Activated CD4-positive, alpha-beta T cell treated with anti-CD3 and anti-CD28 coated beads for 36 hours (primary cell): ENCODE measurements around the gene NPR1. TPM values are rescaled to one million over a fixed set of nuclear protein-coding genes. Genes with fewer than 3 reads are reported as not detected.

ENCODE experiments used
- ATAC-seq: fragments of 200-7000 bp; cut with Tn5 transposase; one replicate; pipeline ENCODE4 v1.10.0; 2021; ENCODE audit warnings: mild to moderate bottlenecking, moderate library complexity
- CTCF ChIA-PET: fragments of 350-600 bp; sonication (Branson Sonifier 250); formaldehyde crosslinking; loops from one replicate; lab custom pipeline; 2021; ENCODE audit warnings: antibody characterized with exemption; lab: Charles Lee
- POLR2A ChIA-PET: fragments of 350-600 bp; sonication (Branson Sonifier 250); formaldehyde crosslinking; loops from one replicate; lab custom pipeline; 2021; ENCODE audit warnings: antibody characterized with exemption, inconsistent platforms; lab: Charles Lee
- DNase-seq: peaks from one replicate; pipeline ENCODE4 v3.0.0-alpha.2; 2020
- H3K27ac Mint-ChIP-seq: one replicate; pipeline ENCODE4 v1.8.0; 2021; ENCODE audit warnings: mixed read lengths
- H3K27me3 Mint-ChIP-seq: one replicate; pipeline ENCODE4 v1.8.0; 2021; ENCODE audit warnings: mixed read lengths
- H3K36me3 Mint-ChIP-seq: one replicate; pipeline ENCODE4 v1.8.0; 2021; ENCODE audit warnings: low read depth, mixed read lengths
- H3K4me1 Mint-ChIP-seq: one replicate; pipeline ENCODE4 v1.8.0; 2021; ENCODE audit warnings: mixed read lengths
- H3K4me3 Mint-ChIP-seq: one replicate; pipeline ENCODE4 v1.8.0; 2021; ENCODE audit warnings: mild to moderate bottlenecking, moderate library complexity, mixed read lengths
- H3K9me3 Mint-ChIP-seq: one replicate; pipeline ENCODE4 v1.8.0; 2021; ENCODE audit warnings: low read depth, mixed read lengths
- intact Hi-C, 2 experiments: fragments of 100-400 bp; cut with DNase I in 1 of 2; cut with micrococcal nuclease in 1 of 2; formaldehyde crosslinking; loops; one replicate each; pipeline versions ENCODE4 v1.14.2 to v1.15.1; 2022 to 2024; cut with DNase I, micrococcal nuclease
- total RNA-seq, 2 experiments: library from RNA; stranded (reverse); gene quantifications; one replicate each; pipeline ENCODE4 v1.2.3, GENCODE V29; 2021

Gene NPR1
- total RNA-seq, result under 1 TPM; 0.04 to 0.11 TPM

DNA sequence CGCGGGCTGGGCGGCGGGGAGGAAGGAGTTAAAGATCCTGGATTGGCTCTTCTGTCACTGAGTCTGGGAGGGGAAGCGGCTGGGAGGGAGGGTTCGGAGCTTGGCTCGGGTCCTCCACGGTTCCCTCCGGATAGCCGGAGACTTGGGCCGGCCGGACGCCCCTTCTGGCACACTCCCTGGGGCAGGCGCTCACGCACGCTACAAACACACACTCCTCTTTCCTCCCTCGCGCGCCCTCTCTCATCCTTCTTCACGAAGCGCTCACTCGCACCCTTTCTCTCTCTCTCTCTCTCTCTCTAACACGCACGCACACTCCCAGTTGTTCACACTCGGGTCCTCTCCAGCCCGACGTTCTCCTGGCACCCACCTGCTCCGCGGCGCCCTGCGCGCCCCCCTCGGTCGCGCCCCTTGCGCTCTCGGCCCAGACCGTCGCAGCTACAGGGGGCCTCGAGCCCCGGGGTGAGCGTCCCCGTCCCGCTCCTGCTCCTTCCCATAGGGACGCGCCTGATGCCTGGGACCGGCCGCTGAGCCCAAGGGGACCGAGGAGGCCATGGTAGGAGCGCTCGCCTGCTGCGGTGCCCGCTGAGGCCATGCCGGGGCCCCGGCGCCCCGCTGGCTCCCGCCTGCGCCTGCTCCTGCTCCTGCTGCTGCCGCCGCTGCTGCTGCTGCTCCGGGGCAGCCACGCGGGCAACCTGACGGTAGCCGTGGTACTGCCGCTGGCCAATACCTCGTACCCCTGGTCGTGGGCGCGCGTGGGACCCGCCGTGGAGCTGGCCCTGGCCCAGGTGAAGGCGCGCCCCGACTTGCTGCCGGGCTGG, at the start of gene NPR1:
NPR1 (plus strand) TSS at position 170 of the 818 bp plus-strand sequence; CDS start at position 591, 421 bp downstream.
- no peak within 1 kb of the TSS for H3K27ac Mint-ChIP-seq
- peaks cover 19% of the 10 kb centered on the region for H3K4me1 Mint-ChIP-seq
- H3K36me3 Mint-ChIP-seq, result no peaks in the 10 kb centered on the region
- peaks cover 45% of the 10 kb centered on the region for H3K27me3 Mint-ChIP-seq
- ATAC-seq (peak; percentile 45), DNase-seq (peak; percentile 54)
- CTCF ChIA-PET, result interaction anchor here (0.6 to 3.3 kb wide), 13 partner anchors 15 to 153 kb away, joined by 3 to 21 read pairs (median 4); partner anchors contain the start of genes INTS3 and SLC27A3
- intact Hi-C loops, result loop anchor here (1.0 to 10.0 kb wide), 3 partner anchors 96 to 308 kb away; partner anchors contain the start of genes RAB13 (in 1 of the 2) and SLC27A3 (in 1 of the 2)
- H3K4me3 Mint-ChIP-seq, result peak within 1 kb of the TSS; percentile 64
- POLR2A ChIA-PET, result interaction anchor here (0.8 kb wide), 1 partner anchor 26 kb away, joined by 4 read pairs; no protein-coding TSS in a partner anchor
- no peaks in the 10 kb centered on the region for H3K9me3 Mint-ChIP-seq

DNA sequence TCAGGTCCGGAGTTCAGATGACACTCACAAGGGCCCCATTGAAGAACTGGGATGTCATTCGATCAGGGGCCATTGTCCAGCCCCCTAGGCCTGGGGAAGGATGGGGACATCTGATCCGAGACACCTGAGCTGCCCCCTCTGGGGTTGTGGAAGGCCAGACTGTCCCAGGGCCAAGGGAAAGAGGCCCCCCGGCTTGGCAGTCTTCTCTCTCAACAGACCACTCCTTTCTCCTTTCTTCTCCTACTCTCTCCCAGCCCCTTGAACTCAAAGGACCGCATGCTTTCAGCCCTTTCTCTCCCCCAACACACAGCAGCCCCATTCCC, 49.2 kb upstream of the NPR1 start:
- Mint-ChIP-seq H3K4me1 (peaks cover 27% of the 10 kb centered on the region), H3K36me3 (peaks cover under 1% of the 10 kb centered on the region), H3K27ac (no peak overlapping the region), H3K9me3 (no peaks in the 10 kb centered on the region), H3K4me3 (no peak overlapping the region), H3K27me3 (peaks cover 2% of the 10 kb centered on the region)
- intact Hi-C loops, result no loop called here
- CTCF ChIA-PET, result interaction anchor here (1.1 to 7.1 kb wide), 4 partner anchors 9 to 119 kb away, joined by 3 to 60 read pairs (median 5); partner anchors contain the start of gene S100A14
- no peak for ATAC-seq
- POLR2A ChIA-PET, result no interaction called here
- no peak for DNase-seq

DNA sequence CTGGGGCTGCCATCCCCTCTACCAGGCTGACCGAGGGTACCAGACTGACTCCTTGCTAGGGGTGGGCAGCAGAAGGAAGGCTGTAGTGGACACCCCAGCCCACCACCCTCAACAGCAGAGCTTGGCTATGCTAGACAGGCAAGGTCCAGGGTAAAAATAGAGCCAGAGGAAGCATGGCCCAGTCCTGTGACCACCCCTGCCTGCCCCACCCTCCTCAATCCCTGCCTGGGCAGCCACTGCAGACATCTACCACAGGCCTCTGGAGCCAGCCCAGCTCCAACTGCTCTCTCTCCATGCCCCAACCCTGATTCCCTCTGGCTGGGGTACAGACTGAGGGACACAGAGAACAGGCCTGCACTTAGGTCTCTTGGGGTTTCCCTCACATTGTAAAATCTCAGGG, 48.5 kb upstream of the NPR1 start:
- no peak overlapping the region for H3K27ac Mint-ChIP-seq
- CTCF ChIA-PET, result interaction anchor here (1.4 to 7.1 kb wide), 4 partner anchors 8 to 119 kb away, joined by 3 to 60 read pairs (median 5); partner anchors contain the start of gene S100A14
- ATAC-seq (no peak), DNase-seq (no peak)
- H3K4me3 Mint-ChIP-seq, result no peak overlapping the region
- POLR2A ChIA-PET, result no interaction called here
- intact Hi-C loops, result loop anchor here (5.0 kb wide), 2 partner anchors 97 to 118 kb away; partner anchors contain the start of gene INTS3 (in 1 of the 2)
- peaks cover 2% of the 10 kb centered on the region for H3K27me3 Mint-ChIP-seq
- H3K9me3 Mint-ChIP-seq, result no peaks in the 10 kb centered on the region
- H3K36me3 Mint-ChIP-seq, result peaks cover 5% of the 10 kb centered on the region
- peaks cover 28% of the 10 kb centered on the region for H3K4me1 Mint-ChIP-seq

DNA sequence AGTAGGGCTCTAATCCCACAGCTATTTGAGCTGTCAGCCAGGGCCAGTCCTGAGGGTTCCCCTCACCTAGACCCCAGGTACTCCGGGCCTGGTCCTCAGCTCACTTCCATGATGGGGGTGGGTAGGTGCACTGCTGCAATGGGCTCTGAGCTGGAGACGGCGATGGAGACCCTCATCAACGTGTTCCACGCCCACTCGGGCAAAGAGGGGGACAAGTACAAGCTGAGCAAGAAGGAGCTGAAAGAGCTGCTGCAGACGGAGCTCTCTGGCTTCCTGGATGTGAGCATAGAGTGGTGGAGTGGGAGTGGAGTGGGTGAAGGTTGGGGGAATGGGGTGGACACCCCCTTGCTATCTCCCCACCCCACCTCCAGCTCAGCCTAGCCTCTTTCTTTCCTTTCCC, 48.1 kb upstream of the NPR1 start:
- Mint-ChIP-seq H3K9me3 (no peaks in the 10 kb centered on the region), H3K27ac (no peak overlapping the region), H3K4me3 (no peak overlapping the region), H3K4me1 (peaks cover 29% of the 10 kb centered on the region), H3K36me3 (peaks cover 6% of the 10 kb centered on the region), H3K27me3 (peaks cover 2% of the 10 kb centered on the region)
- CTCF ChIA-PET, result interaction anchor here (1.4 to 7.1 kb wide), 3 partner anchors 9 to 120 kb away, joined by 3 to 60 read pairs (median 5); partner anchors contain the start of gene S100A14
- POLR2A ChIA-PET, result no interaction called here
- ATAC-seq (no peak), DNase-seq (no peak)
- intact Hi-C loops, result loop anchor here (5.0 kb wide), 2 partner anchors 97 to 118 kb away; partner anchors contain the start of gene INTS3 (in 1 of the 2)

DNA sequence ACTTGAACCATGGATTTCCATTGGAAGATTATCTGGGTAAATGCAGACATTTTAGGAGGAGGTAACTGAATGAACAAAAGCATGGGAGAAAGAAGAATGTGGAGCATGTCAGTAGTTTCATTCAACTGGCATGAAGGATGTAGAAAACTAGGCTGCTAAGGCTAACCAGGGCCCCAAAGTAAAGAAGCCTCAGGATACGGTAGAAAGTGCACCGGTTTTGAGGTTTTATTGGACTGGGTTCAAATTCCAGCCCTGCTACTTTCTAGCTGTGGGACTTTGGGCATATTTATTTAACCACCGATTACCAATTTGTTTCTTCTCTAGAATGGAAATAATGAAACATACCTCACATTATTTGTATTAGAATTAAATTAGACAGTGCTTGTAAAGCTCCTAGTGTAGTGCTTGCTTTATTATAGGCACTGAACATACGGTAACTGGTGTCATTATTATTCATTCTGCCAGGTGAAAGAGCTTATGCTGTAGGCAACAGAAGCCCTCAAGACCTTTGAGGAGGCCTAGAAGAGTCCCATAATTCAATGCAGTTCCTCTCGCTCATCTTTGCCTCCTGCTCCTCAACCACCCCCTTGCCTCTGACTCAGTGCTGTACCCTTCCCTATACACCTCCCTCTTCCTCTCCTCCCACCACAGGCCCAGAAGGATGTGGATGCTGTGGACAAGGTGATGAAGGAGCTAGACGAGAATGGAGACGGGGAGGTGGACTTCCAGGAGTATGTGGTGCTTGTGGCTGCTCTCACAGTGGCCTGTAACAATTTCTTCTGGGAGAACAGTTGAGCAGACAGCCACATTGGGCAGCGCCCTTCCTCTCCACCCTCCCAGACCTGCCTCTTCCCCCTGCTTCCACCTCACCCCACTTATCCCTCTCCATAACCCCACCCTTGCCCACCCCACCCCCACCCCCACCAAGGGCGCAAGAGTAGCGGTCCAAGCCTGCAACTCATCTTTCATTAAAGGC, 47.2 kb upstream of the NPR1 start:
- ATAC-seq (peak; percentile 8), DNase-seq (peak; percentile 25)
- Mint-ChIP-seq H3K27me3 (peaks cover 2% of the 10 kb centered on the region), H3K4me3 (no peak overlapping the region), H3K9me3 (no peaks in the 10 kb centered on the region), H3K36me3 (peaks cover 13% of the 10 kb centered on the region), H3K4me1 (peaks cover 35% of the 10 kb centered on the region), H3K27ac (peak overlapping the region; percentile 59)
- CTCF ChIA-PET, result interaction anchor here (1.0 to 7.1 kb wide), 4 partner anchors 10 to 121 kb away, joined by 3 to 60 read pairs (median 5); partner anchors contain the start of gene S100A14
- intact Hi-C loops, result loop anchor here (2.0 to 5.0 kb wide), 4 partner anchors 96 to 1597 kb away; partner anchors contain the start of genes GATAD2B (in 1 of the 2) and INTS3 (in 1 of the 2)
- POLR2A ChIA-PET, result interaction anchor here (0.6 to 0.8 kb wide), 2 partner anchors 12 to 102 kb away, joined by 3 to 8 read pairs; no protein-coding TSS in a partner anchor

DNA sequence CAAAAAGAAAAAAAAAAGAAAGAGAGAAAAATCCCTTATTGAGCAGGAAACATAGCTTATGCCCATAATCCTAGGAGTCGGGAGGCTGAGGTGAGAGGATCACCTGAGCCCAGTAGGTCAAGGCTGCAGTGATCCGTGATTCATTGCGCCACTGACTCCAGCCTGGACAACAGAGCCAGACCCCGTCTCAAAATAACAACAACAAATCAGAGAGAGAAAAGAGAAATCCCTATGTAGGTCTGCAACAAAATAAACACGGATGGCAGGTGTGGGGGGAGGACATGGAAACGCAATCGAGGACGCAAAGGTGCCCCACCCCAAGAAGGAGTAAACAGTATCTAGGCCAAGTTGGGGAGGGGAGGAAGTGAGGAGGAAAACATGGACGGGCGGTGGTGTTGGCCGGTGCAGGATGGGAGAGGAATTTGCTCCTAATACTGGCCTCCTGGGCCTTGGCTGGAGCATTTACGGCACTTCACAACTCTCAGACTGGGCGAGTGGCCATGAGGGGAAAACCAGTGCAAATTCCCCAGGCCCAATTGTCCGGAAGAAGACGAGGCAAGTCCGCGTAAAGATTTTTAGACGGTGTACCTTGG, 45.2 kb upstream of the NPR1 start:
- ChIA-PET CTCF (interaction anchor here (0.9 to 7.1 kb wide), 11 partner anchors 10 to 125 kb away, joined by 3 to 60 read pairs (median 5); partner anchors contain the start of genes ILF2, S100A14, S100A2 and SNAPIN), POLR2A (interaction anchor here (0.6 to 1.8 kb wide), 14 partner anchors 11 to 587 kb away, joined by 3 to 13 read pairs (median 6); partner anchors contain the start of genes DENND4B, ILF2, RPS27 and S100A4)
- Mint-ChIP-seq H3K9me3 (no peaks in the 10 kb centered on the region), H3K4me1 (peaks cover 50% of the 10 kb centered on the region), H3K4me3 (peak overlapping the region; percentile 98), H3K27ac (peak overlapping the region; percentile 98), H3K27me3 (no peaks in the 10 kb centered on the region), H3K36me3 (peaks cover 30% of the 10 kb centered on the region)
- ATAC-seq (no peak), DNase-seq (no peak)
- intact Hi-C loops, result loop anchor here (1.0 to 5.0 kb wide), 5 partner anchors 16 to 1598 kb away; partner anchors contain the start of genes GATAD2B (in 1 of the 2) and INTS3 (in 1 of the 2)

DNA sequence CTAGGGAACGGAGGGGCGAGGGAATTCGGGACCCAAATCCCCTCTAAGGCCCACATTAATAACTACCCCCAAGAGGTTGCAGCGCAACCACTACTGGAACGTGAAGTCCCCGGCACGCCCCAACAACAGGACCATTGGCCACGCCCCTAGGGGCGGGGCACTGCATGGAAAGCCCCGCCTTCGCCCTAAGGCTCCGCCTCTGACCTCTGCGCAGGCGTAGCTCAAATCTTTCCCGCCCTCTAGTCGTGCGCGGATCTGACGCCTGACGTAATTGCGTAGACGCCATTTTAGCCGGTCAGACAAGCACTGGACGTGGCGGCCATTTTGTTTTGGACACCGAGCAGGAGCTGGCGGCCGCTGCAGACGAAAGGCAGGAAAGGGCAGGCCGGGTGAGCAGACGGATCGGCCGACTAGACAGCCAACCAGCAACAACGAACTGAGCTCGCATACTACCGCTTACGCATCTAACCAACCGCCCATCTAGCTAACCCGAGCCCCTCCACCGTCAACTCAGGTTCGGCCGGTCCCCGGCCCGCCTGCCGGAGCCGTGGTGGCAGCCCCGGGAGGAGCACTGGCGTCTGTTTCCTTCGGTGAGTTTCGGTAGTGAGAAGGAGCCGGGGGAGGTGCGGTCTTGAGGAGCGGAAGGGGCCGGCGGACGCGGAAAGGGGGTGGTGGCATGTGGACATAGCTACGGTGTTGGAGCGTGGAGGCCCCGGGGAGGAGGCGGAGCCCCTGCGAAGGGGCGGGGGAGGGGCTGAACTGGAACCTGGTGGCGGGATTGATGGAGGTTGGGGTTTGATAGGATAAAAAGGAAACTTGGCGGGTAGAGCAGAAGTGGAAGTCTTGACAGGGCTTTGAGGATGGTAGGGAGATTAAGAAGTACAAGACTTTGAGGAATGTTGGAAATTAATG, 44.5 kb upstream of the NPR1 start, which contains the start of gene CHTOP:
CHTOP (plus strand) TSS at position 313 of the 912 bp plus-strand sequence. CDS start 2,523 bp downstream, outside the sequence.
- Mint-ChIP-seq H3K27ac (peak within 1 kb of the TSS; percentile 98), H3K9me3 (no peaks in the 10 kb centered on the region), H3K4me1 (peaks cover 50% of the 10 kb centered on the region), H3K27me3 (no peaks in the 10 kb centered on the region), H3K4me3 (peak within 1 kb of the TSS; percentile 98), H3K36me3 (peaks cover 36% of the 10 kb centered on the region)
- DNase-seq, result peak; percentile 98
- peak; percentile 93 for ATAC-seq
- CTCF ChIA-PET, result interaction anchor here (0.8 to 2.5 kb wide), 16 partner anchors 9 to 352 kb away, joined by 3 to 18 read pairs (median 5); partner anchors contain the start of genes ILF2, RAB13, S100A14 and S100A2
- POLR2A ChIA-PET, result interaction anchor here (0.6 to 1.8 kb wide), 21 partner anchors 9 to 1566 kb away, joined by 3 to 13 read pairs (median 4); partner anchors contain the start of genes DENND4B, ILF2, RPS27 and S100A4
- intact Hi-C loops, result loop anchor here (1.0 to 5.0 kb wide), 15 partner anchors 17 to 1599 kb away; partner anchors contain the start of genes SNAPIN (in 2 of the 2), GATAD2B (in 1 of the 2), INTS3 (in 1 of the 2) and JTB (in 1 of the 2)

DNA sequence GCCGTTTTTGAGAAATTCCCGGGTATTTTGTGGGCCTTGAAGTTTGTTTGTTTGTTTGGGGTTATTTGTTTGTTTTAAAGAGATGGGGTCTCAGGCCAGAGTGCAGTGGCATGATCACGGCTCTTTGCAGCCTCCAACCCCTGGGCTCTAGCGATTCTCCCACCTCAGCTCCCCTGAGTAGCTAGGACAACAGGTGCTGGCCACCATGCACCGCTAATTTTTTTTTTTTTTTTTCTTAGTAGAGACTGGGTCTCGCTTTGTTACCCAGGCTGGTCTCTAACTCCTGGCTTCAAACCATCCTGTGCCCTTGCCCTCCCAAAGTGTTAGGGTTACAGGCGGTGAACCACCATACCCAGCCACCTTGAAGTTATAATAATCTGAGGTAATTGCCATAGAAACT, 42.6 kb upstream of the NPR1 start:
- ATAC-seq (no peak), DNase-seq (no peak)
- Mint-ChIP-seq H3K36me3 (peaks cover 44% of the 10 kb centered on the region), H3K9me3 (no peaks in the 10 kb centered on the region), H3K4me1 (peaks cover 49% of the 10 kb centered on the region), H3K27ac (peak overlapping the region; percentile 79), H3K4me3 (peak overlapping the region; percentile 98), H3K27me3 (no peaks in the 10 kb centered on the region)
- intact Hi-C loops, result no loop called here
- ChIA-PET CTCF (interaction anchor here (0.7 to 2.5 kb wide), 6 partner anchors 13 to 126 kb away, joined by 3 to 18 read pairs (median 6); no protein-coding TSS in a partner anchor), POLR2A (interaction anchor here (0.6 to 1.0 kb wide), 5 partner anchors 14 to 110 kb away, joined by 3 to 8 read pairs (median 7); partner anchors contain the start of gene S100A6)

DNA sequence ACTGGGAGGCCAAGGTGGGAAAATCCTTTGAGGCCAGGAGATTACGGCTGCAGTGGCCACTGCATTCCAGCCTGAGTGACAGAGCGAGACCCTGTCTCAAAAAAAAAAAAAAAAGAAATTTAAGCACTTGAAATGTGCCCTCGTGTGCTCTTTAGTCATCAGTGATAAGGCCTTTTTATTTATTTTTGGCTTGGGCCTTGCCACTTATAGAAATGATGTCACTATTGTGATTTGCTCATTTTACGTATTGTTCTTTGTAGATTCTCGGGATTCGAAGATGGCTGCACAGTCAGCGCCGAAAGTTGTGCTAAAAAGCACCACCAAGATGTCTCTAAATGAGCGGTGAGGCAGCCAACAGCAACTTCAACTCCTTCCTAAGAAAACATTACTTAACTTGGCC, 42.2 kb upstream of the NPR1 start:
- ATAC-seq, result no peak
- H3K9me3 Mint-ChIP-seq, result no peaks in the 10 kb centered on the region
- H3K4me3 Mint-ChIP-seq, result peak overlapping the region; percentile 98
- no peak for DNase-seq
- peak overlapping the region; percentile 79 for H3K27ac Mint-ChIP-seq
- ChIA-PET CTCF (interaction anchor here (0.8 to 1.2 kb wide), 2 partner anchors 10 to 105 kb away, joined by 3 to 5 read pairs; no protein-coding TSS in a partner anchor), POLR2A (interaction anchor here (0.6 kb wide), 2 partner anchors 14 to 110 kb away, joined by 7 to 8 read pairs; no protein-coding TSS in a partner anchor)
- intact Hi-C loops, result no loop called here
- H3K4me1 Mint-ChIP-seq, result peaks cover 48% of the 10 kb centered on the region
- H3K36me3 Mint-ChIP-seq, result peaks cover 48% of the 10 kb centered on the region
- no peaks in the 10 kb centered on the region for H3K27me3 Mint-ChIP-seq
